Right hindlimb (tissue), 1 donor: ENCODE results near the gene HS6ST1.

ENCODE experiments used
- DNase-seq: peaks from one replicate; pipeline ENCODE4 v3.0.0-alpha.2; 2018

The HS6ST1 gene

DNA sequence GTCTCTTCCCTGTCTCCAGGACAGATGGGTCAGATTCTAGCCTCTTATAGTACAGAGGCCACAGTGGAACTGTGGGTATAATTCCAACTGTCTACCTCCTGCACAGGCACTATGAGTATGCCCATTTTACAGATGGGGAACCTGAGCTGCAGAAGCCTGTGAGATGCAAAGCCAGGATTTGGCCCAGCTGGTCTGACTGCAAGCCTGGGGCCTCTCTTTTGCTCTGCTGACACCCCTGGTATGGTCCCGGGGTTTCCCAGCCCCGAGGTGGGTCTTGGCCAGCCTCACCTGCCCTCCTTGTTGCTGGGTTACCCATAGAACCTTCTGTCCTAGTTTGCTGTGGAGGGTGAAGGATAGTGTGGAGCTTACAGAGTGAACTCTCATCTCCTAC lies 9.8 kb downstream of the HS6ST1 start:
- no peak for DNase-seq

GRCh38 chr2:128308284-128308731 lies 10.4 kb downstream of the HS6ST1 start:
- DNase-seq = peak; percentile 22

- peak; percentile 12 for DNase-seq
Measured at GRCh38 chr2:128307595-128307994, 11.1 kb downstream of the HS6ST1 start.

DNA sequence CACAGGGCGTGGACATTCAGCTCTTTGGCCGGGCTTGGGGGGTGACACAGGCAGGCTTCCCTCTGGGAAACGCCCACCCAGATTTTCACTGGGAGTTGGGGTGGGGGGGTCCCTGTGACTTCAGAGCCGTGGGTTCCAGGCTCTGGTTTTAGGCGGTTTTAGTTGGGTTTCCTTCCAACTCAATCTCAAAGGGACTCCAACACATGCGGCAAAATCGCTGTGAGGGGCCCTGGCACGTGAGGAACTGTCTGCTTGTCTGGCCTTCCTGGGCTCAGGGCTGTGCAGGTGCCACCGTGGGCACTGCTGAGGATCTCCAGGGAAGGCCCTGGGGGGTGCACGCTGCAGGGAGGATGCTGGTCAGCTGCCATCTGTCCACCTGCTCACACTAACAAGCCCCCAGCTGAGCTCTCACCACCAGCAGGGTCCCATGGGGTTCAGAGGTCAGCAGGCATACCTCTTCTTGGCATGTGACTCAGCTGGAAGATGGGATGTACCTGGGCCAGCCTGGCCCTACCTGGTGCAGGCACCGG lies 11.7 kb downstream of the HS6ST1 start:
- peak; percentile 19 for DNase-seq

GRCh38 chr2:128306081-128306930 lies 12.4 kb downstream of the HS6ST1 start:
- DNase-seq = peak; percentile 91

- DNase-seq = no peak
Measured at GRCh38 chr2:128305555-128306080, 13.1 kb downstream of the HS6ST1 start.

GRCh38 chr2:128304715-128305554 lies 13.7 kb downstream of the HS6ST1 start:
- peak; percentile 86 for DNase-seq

GRCh38 chr2:128304330-128304714 lies 14.3 kb downstream of the HS6ST1 start:
- DNase-seq = no peak

DNA sequence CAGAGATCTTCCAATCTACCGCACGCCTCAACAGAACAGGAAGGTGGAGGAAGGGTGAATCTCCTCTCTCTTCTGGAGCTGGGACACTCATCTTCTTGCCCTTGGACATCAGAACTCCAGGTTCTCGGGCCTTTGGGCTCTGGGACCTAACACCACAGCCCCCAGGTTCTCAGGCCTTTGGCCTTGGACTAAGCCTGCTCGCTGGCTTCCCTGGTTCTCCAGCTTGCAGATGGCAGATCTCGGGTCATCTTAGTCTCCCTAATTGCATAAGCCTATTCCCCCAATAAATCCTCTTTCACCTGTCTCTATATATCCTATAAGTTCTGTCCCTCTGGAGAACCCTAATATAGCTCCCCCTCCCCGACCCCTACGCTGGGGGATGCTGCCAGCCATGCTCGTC lies 14.8 kb downstream of the HS6ST1 start:
- no peak for DNase-seq

DNA sequence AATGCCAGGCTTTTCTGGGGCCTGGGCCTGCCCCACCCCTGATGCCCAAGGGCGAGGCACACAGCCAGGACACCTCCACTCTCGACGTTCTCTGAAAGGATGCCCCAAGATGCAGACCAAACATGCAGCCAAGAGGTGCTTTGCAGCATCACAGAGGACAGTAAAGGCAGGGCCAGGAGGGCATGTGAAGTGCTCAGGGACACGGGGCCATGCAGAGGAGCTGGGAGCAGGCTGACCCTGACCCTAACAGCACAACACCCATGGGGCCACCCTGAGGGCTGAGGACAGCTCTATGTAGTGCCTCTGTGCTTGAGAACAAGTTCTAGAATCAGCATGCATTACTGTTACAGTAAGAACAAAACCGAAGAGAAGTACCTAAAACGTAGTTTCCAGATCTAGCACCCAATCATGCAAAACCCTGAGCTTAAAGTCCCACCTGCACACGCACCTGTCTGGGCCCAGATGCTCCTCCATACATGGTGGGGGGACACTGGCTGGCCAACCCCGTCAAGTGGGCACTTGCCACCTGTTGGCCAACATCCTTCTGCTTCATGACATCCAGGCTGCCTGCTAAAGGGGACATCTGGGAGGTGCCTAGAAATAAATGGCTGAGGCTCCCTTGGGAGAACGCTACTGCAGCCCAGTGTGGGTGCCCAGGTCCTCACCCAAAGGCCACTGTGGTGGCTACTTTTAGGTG lies 15.4 kb downstream of the HS6ST1 start:
- DNase-seq = no peak

GRCh38 chr2:128302744-128303067 lies 16.0 kb downstream of the HS6ST1 start:
- no peak for DNase-seq

- DNase-seq = no peak
Measured at GRCh38 chr2:128302011-128302743, 16.5 kb downstream of the HS6ST1 start.

GRCh38 chr2:128301501-128301966 lies 17.1 kb downstream of the HS6ST1 start:
- no peak for DNase-seq

- DNase-seq = no peak
Measured at GRCh38 chr2:128301021-128301420, 17.6 kb downstream of the HS6ST1 start.

DNA sequence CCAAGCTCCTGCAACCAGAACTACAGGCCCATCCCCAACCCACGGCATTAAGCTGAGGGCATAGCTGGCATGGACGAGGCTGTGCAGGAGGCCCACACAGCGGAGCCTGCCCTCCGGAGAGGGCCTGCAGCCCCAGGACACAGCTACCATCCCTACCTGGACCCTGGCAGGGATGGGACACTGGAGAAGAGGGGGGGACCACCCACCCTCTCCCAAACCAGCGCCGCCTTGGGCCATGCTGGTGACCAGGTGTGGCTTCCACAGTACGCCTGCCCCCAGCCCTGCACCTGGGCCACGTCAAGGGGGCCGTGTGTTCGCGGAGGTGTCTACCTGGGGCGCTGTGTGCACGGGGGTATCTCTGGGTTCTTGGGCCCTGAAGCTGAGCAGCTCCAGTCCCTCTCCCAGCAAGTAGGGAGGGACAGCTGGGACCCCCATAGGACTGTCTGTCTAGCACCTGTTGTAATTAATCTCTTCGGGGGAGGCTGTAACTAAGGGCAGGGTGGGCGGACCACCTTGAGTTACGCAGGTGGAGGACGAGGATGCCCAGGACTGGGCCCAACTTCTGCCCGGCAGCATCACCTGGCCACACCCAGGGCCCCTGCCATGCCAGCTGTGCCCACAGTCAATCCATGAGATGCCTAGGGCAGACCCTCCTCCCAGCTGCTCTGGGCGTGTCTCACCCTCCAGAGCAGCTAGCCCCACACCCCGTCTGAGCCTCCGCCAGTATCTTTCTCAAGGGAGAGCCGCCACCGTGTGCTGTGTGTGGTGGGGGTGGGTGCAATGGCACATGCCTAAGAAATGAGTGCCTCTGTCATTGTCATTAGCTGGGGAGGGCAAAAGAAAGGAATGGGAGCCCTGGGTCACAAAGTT lies 18.3 kb downstream of the HS6ST1 start:
- DNase-seq = no peak

DNA sequence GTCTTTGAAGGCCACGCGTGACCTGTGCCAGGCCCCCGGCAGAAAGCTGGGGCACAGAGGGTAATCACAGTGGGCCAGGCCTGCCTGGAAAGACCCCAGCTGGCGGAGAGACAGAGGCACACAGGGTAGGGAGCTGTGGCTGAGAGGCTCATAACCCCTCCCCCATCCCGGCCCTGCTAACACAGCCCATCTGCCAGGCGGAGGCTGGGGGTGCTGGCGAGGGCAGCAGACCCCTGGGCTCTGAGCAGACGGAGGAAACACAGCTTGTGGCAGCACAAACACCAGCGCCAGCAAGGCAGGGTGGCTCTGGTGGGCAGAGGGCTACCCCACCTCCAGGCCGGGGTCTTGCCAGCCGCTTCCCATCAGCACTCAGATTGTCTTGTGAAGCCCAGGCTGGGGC lies 19.0 kb downstream of the HS6ST1 start:
- no peak for DNase-seq

- no peak for DNase-seq
Measured at GRCh38 chr2:128298846-128299507, 19.7 kb downstream of the HS6ST1 start.

GRCh38 chr2:128298286-128298685 lies 20.4 kb downstream of the HS6ST1 start:
- no peak for DNase-seq

DNA sequence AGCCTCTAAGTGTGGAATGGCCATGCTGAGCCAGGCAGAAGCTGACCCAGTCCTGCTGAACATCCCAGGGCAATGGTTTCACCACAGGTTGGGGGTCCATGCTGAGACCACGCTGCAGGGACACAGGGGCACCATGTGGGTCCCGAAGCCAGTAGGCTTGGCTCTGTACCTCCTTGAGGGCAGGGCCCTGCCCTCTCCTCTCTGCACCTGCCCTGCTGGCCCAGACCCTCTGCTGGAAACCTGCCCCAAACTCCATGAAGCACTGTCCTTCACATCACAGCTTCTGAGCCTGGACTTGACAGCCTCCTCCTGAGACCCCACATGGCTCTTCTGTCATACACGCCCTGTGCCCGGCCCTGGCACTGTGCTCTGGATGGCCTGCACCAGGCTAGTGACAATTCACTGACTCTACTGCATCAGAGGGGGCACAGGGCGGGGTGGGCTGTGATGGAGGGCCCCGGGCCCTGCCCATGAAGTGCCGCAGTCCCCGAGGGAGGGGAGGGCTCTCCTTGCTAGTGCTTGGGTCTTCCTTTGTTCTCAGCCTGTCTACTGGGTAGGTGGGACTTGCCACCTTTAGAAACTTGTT lies 24.7 kb downstream of the HS6ST1 start:
- DNase-seq = no peak

DNA sequence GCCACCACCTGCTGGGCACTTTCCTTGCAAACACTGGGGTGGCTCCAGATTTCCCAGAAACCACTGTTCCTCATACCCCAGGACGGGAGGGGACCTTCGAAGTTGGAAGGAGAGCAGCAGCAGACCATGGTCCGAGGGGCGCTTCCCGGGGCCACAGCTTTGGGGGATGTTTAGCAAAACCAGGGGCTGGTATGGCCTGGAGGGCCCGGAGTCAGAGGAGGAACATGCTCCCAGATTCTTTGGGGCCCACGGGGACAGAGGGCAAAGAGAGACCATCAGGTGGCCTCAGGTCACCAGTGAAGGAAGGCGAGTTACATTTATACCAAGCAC lies 25.3 kb downstream of the HS6ST1 start:
- no peak for DNase-seq
